HCT116 (cell line): ENCODE measurements around the gene NOS3. TPM values are rescaled to one million over a fixed set of nuclear protein-coding genes. Genes with fewer than 3 reads are reported as not detected.

Source experiments
- ATAC-seq: fragments of 200-7000 bp; cut with Tn5 transposase; 2 replicates; pipeline ENCODE4 v1.9.1; 2020; ENCODE audit warnings: mild to moderate bottlenecking, moderate library complexity
- BruUV-seq: library from RNA; stranded (reverse); fragments of 400-500 nt; replicated peaks from 2 replicates; lab custom pipeline; 2021; lab: Mats Ljungman, UMichigan
- CTCF ChIA-PET: fragments of 300-600 bp; sonication (Branson Sonifier 250); formaldehyde crosslinking; loops from one replicate; lab custom pipeline; 2021; ENCODE audit warnings: antibody characterized with exemption; lab: Charles Lee
- POLR2A ChIA-PET: fragments of 300-600, 350-600 bp; sonication (Branson Sonifier 250); formaldehyde crosslinking; loops from one replicate; lab custom pipeline; 2021; ENCODE audit warnings: antibody characterized with exemption; lab: Charles Lee
- RAD21 ChIA-PET, 2 experiments: fragments of 300-600 bp; sonication (Branson Sonifier 250); formaldehyde crosslinking; loops; one replicate each; lab custom pipeline; 2023; ENCODE audit warnings: low total read pairs in 2 of 2; ENCODE audit not compliant: uncharacterized antibody in 2 of 2, unreplicated experiment in 2 of 2, low non-redundant PET in 1 of 2; lab: Charles Lee
- DNase-seq: peaks from one replicate; pipeline ENCODE4 v3.0.0-alpha.2; 2010; ENCODE audit warnings: low read depth, low spot score
- H2AFZ ChIP-seq: fragments of 200-600 bp; shearing (Covaris generic), sonication (generic); 2 replicates; pipeline ENCODE4 v1.6.1; 2017; ENCODE audit warnings: low read depth, mixed run types, mixed read lengths, antibody characterized with exemption, low read length; ENCODE audit not compliant: poor library complexity, severe bottlenecking
- H3K27ac ChIP-seq: 2 replicates; pipeline ENCODE4 v1.5.1; 2012; ENCODE audit warnings: low read depth, low read length
- H3K27me3 ChIP-seq: fragments of 200-600 bp; sonication (generic); 2 replicates; pipeline ENCODE4 v1.6.1; 2016; ENCODE audit warnings: mixed run types, low read length, mixed read lengths; ENCODE audit not compliant: insufficient read depth
- H3K36me3 ChIP-seq, 2 experiments: fragments of 200-500 bp in 1 of 2; fragments of 200-600 bp in 1 of 2; sonication (Bioruptor generic) in 1 of 2; sonication (generic) in 1 of 2; 2 replicates each; pipeline versions ENCODE4 v1.5.1 to v1.6.1; 2014 to 2016; ENCODE audit warnings: low read length in 2 of 2, inconsistent platforms in 1 of 2, mixed read lengths in 1 of 2, mixed run types in 1 of 2; ENCODE audit not compliant: insufficient read depth in 2 of 2, control insufficient read depth in 1 of 2
- H3K4me1 ChIP-seq, 2 experiments: fragments of 200-600 bp in 1 of 2; sonication (generic) in 1 of 2; 2 replicates each; pipeline versions ENCODE4 v1.5.1 to v1.6.1; 2012 to 2017; ENCODE audit warnings: low read length in 2 of 2, inconsistent platforms in 1 of 2, mild to moderate bottlenecking in 1 of 2, mixed read lengths in 1 of 2, mixed run types in 1 of 2, moderate library complexity in 1 of 2; ENCODE audit not compliant: insufficient read depth in 2 of 2, control insufficient read depth in 1 of 2
- H3K4me2 ChIP-seq: fragments of 200-600 bp; sonication (generic); 2 replicates; pipeline ENCODE4 v1.6.1; 2017; ENCODE audit warnings: mixed run types, low read length, mixed read lengths
- H3K4me3 ChIP-seq, 2 experiments: fragments of 200-600 bp in 1 of 2; sonication (generic) in 1 of 2; replicated peaks in 1 of 2; 2 replicates each; pipeline ENCODE4 v1.5.1; 2011 to 2016; ENCODE audit warnings: low read length in 2 of 2, control low read depth in 1 of 2, low read depth in 1 of 2, mild to moderate bottlenecking in 1 of 2, mixed read lengths in 1 of 2, mixed run types in 1 of 2
- H3K79me2 ChIP-seq: fragments of 200-600 bp; sonication (generic); 2 replicates; pipeline ENCODE4 v1.6.1; 2017; ENCODE audit warnings: mild to moderate bottlenecking, mixed run types, low read length, moderate library complexity, mixed read lengths; ENCODE audit not compliant: insufficient read depth
- H3K9ac ChIP-seq: fragments of 200-600 bp; sonication (generic); 2 replicates; pipeline ENCODE4 v1.6.1; 2016; ENCODE audit warnings: low read length, mixed read lengths
- H3K9me2 ChIP-seq: fragments of 200-600 bp; sonication (generic), shearing (Covaris generic); 2 replicates; pipeline ENCODE4 v1.6.1; 2017; ENCODE audit warnings: mixed run types, mild to moderate bottlenecking, moderate library complexity; ENCODE audit not compliant: insufficient read depth
- H3K9me3 ChIP-seq, 2 experiments: fragments of 200-500 bp in 1 of 2; fragments of 200-600 bp in 1 of 2; sonication (Bioruptor generic) in 1 of 2; sonication (generic) in 1 of 2; 2 replicates each; pipeline ENCODE4 v1.6.1; 2014 to 2017; ENCODE audit warnings: low read length in 2 of 2, mixed read lengths in 2 of 2, inconsistent platforms in 1 of 2, low read depth in 1 of 2, mild to moderate bottlenecking in 1 of 2, mixed run types in 1 of 2, moderate library complexity in 1 of 2; ENCODE audit not compliant: control insufficient read depth in 1 of 2, insufficient read depth in 1 of 2
- H4K20me1 ChIP-seq: fragments of 200-600 bp; sonication (generic), shearing (Covaris generic); 2 replicates; pipeline ENCODE4 v1.6.1; 2017; ENCODE audit warnings: mixed run types, mild to moderate bottlenecking, moderate library complexity; ENCODE audit not compliant: insufficient read depth
- CEBPB ChIP-seq: IDR thresholded peaks from 2 replicates; pipeline ENCODE4 v1.6.1; 2012; ENCODE audit warnings: low read depth
- CTCF ChIP-seq, 3 experiments: fragments of 200-600 bp in 1 of 3; sonication (generic) in 1 of 3; IDR thresholded peaks in 2 of 3; conservative IDR thresholded peaks in 1 of 3; 2 replicates each; pipeline ENCODE4 v1.5.1; 2012 to 2017; ENCODE audit warnings: low read depth in 2 of 3, low read length in 2 of 3, antibody characterized with exemption in 1 of 3, borderline replicate concordance in 1 of 3, control low read depth in 1 of 3, mild to moderate bottlenecking in 1 of 3, mixed read lengths in 1 of 3, mixed run types in 1 of 3, moderate library complexity in 1 of 3; ENCODE audit not compliant: insufficient read depth in 1 of 3
- ELF1 ChIP-seq: IDR thresholded peaks from 2 replicates; pipeline ENCODE4 v1.6.1; 2012; ENCODE audit warnings: low read depth, borderline replicate concordance
- EZH2 ChIP-seq: fragments of 200-600 bp; sonication (generic); IDR thresholded peaks from 2 replicates; pipeline ENCODE4 v1.6.1; 2017; ENCODE audit warnings: antibody characterized with exemption, mixed run types
- SIN3A ChIP-seq: IDR thresholded peaks from 2 replicates; pipeline ENCODE4 v1.6.1; 2012; ENCODE audit warnings: low read depth
- SP1 ChIP-seq: IDR thresholded peaks from 2 replicates; pipeline ENCODE4 v1.6.1; 2012; ENCODE audit warnings: low read depth
- TCF7L2 ChIP-seq: IDR thresholded peaks from 2 replicates; pipeline ENCODE4 v1.7.0; 2011; ENCODE audit warnings: borderline replicate concordance, inconsistent platforms; ENCODE audit not compliant: insufficient read depth, insufficient read length; ENCODE audit errors: extremely low read depth
- ZBTB33 ChIP-seq: IDR thresholded peaks from 2 replicates; pipeline ENCODE4 v1.6.1; 2011; ENCODE audit warnings: mild to moderate bottlenecking, low read length, moderate library complexity; ENCODE audit not compliant: insufficient replicate concordance; ENCODE audit errors: extremely low read depth
- intact Hi-C: fragments of 100-400 bp; cut with micrococcal nuclease; formaldehyde crosslinking; loops from 2 replicates; pipeline ENCODE4 v1.10.0; 2022
- total RNA-seq: library from RNA; stranded (reverse); gene quantifications from one replicate; pipeline ENCODE4 v1.2.1, GENCODE V29; 2021; ENCODE audit not compliant: unreplicated experiment
- TF ChIP-seq, protein P1 (sequence below): IDR thresholded peaks from 2 replicates; pipeline ENCODE4 v1.6.1; 2012; ENCODE audit warnings: low read depth
- TF ChIP-seq, protein P2 (sequence below): IDR thresholded peaks from 2 replicates; pipeline ENCODE4 v1.6.1; 2012

The NOS3 gene
- total RNA-seq, 1 experiment from 2014 or later, result 35.8 TPM

- H3K4me3 ChIP-seq, result no peak overlapping the region
- no peaks in the 10 kb centered on the region for H3K9me3 ChIP-seq
- peaks cover 6% of the 10 kb centered on the region for H3K79me2 ChIP-seq
- BruUV-seq, result no TSS peak
- H3K36me3 ChIP-seq, result peaks cover 3 to 10% of the 10 kb centered on the region in 2 experiments; a peak in 2 of 4 replicates
- no peak overlapping the region for H3K27ac ChIP-seq
- ATAC-seq, result no peak
- H4K20me1 ChIP-seq, result no peaks in the 10 kb centered on the region
- H3K9ac ChIP-seq, result no peak overlapping the region
- intact Hi-C loops, result no loop called here
- no peak overlapping the region for H2AFZ ChIP-seq
- H3K4me1 ChIP-seq, result peaks cover 7 to 20% of the 10 kb centered on the region in 2 experiments
- H3K27me3 ChIP-seq, result no peaks in the 10 kb centered on the region
- no peak for DNase-seq
- no peak overlapping the region for H3K4me2 ChIP-seq
- H3K9me2 ChIP-seq, result no peaks in the 10 kb centered on the region
- POLR2A ChIA-PET, result no interaction called here
- CTCF ChIA-PET, result interaction anchor here (1.4 kb wide), 1 partner anchor 77 kb away, joined by 4 read pairs; no protein-coding TSS in a partner anchor
- RAD21 ChIA-PET, result no interaction called here
- TF ChIP-seq TCF7L2 (no peak), ZBTB33 (no peak), ELF1 (no peak), SP1 (no peak), CTCF (IDR thresholded peaks at IDR 0.05 in 2 of 3, conservative IDR thresholded peaks at IDR 0.05 in 1 of 3; ENCODE audit: borderline replicate concordance in 1 of 3, insufficient read depth in 1 of 3, low read depth in 2 of 3, low read length in 2 of 3) (no peak), EZH2 (no peak), SIN3A (no peak), CEBPB (no peak)
- TF ChIP-seq, protein P1, sequence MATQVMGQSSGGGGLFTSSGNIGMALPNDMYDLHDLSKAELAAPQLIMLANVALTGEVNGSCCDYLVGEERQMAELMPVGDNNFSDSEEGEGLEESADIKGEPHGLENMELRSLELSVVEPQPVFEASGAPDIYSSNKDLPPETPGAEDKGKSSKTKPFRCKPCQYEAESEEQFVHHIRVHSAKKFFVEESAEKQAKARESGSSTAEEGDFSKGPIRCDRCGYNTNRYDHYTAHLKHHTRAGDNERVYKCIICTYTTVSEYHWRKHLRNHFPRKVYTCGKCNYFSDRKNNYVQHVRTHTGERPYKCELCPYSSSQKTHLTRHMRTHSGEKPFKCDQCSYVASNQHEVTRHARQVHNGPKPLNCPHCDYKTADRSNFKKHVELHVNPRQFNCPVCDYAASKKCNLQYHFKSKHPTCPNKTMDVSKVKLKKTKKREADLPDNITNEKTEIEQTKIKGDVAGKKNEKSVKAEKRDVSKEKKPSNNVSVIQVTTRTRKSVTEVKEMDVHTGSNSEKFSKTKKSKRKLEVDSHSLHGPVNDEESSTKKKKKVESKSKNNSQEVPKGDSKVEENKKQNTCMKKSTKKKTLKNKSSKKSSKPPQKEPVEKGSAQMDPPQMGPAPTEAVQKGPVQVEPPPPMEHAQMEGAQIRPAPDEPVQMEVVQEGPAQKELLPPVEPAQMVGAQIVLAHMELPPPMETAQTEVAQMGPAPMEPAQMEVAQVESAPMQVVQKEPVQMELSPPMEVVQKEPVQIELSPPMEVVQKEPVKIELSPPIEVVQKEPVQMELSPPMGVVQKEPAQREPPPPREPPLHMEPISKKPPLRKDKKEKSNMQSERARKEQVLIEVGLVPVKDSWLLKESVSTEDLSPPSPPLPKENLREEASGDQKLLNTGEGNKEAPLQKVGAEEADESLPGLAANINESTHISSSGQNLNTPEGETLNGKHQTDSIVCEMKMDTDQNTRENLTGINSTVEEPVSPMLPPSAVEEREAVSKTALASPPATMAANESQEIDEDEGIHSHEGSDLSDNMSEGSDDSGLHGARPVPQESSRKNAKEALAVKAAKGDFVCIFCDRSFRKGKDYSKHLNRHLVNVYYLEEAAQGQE, result no peak
- TF ChIP-seq, protein P2, sequence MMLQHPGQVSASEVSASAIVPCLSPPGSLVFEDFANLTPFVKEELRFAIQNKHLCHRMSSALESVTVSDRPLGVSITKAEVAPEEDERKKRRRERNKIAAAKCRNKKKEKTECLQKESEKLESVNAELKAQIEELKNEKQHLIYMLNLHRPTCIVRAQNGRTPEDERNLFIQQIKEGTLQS, result no peak
- TF ChIP-seq, all 23 proteins: peak for 0
These were observed 43.0 kb downstream of the NOS3 start for GRCh38 chr7:151033864-151034249.
